SH-SY5Y (cell line): ENCODE data around the gene AAK1.

Source experiments
- GATA2 ChIP-seq: IDR thresholded peaks from 2 replicates; pipeline ENCODE4 v1.6.1; 2011; ENCODE audit warnings: mild to moderate bottlenecking, low read depth, low read length
- GATA3 ChIP-seq: IDR thresholded peaks from 2 replicates; pipeline ENCODE4 v1.6.1; 2011; ENCODE audit warnings: low read depth, mild to moderate bottlenecking, low read length, moderate library complexity

DNA sequence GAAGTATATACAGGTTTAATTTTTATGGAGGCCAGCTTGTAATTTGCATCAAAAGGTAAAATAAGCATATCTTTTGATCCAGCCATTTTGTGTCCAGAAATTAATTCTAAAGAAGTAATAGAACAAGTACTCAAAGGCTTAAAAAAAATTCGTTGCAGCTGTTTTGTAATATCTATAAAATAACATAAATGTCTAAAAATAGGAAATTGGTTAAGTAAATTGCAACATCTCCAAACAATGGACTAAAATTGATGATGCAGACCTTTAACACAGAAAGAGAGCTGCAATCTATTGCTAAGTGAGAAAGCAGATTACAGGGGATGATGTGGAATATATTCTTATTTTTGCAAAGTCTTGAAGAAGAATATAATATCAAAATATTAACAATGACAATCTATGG, 19.4 kb downstream of the AAK1 start:
- TF ChIP-seq GATA2: no peak
- no peak for TF ChIP-seq GATA3
